ENCODE data around the gene SLC25A44.

SLC25A44 gene

DNA sequence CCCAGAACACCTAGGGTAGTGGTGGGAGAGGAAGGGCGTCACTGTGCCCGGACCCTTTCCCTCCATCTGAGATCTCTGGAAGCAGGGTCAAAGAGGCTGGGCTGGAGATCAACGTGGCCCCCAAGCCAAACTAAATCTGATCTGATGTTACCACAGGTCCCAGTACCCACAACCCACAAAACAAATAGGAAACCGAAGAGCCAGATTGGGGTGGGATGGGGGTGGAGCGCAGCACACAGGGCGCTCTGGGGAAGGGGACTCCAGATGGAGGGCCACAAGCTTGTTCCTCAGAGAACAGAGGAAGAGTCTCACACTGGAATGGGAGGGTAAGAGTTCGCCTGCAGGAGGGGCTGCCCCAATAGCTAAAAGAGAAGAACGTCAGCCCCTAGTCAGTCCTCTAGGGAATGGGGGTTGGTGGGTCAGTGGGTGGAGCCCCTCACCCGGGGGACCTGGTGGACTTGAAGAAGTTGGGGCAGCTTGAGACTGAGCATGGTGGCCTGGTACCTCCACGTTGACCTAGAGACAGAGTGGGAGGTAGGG lies 52.4 kb downstream of the SLC25A44 start:
- H3K27me3 ChIP-seq (ENCODE audit: control insufficient read depth in 2 of 2, insufficient read depth in 2 of 2, low read length in 2 of 2), result peaks cover 18 to 22% of the 10 kb centered on the region in 2 donors
- peaks cover 10 to 15% of the 10 kb centered on the region in 2 donors for H3K4me1 ChIP-seq (ENCODE audit: control insufficient read depth in 2 of 2, insufficient read depth in 2 of 2, low read length in 2 of 2)
- no peaks in the 10 kb centered on the region for H3K9me3 ChIP-seq (ENCODE audit: control insufficient read depth in 2 of 2, low read length in 2 of 2)
- peak overlapping the region; percentile 49 to 50 for H3K4me3 ChIP-seq (ENCODE audit: low read length in 2 of 2)
- H3K27ac ChIP-seq (ENCODE audit: low read depth in 2 of 2, low read length in 2 of 2), result no peak overlapping the region
- H3K36me3 ChIP-seq (ENCODE audit: control insufficient read depth in 2 of 2, insufficient read depth in 2 of 2, low read length in 2 of 2), result peaks cover 14 to 19% of the 10 kb centered on the region in 2 donors
- H3K9ac ChIP-seq (ENCODE audit: low read depth in 1 of 2, low read length in 2 of 2), result no peak overlapping the region

DNA sequence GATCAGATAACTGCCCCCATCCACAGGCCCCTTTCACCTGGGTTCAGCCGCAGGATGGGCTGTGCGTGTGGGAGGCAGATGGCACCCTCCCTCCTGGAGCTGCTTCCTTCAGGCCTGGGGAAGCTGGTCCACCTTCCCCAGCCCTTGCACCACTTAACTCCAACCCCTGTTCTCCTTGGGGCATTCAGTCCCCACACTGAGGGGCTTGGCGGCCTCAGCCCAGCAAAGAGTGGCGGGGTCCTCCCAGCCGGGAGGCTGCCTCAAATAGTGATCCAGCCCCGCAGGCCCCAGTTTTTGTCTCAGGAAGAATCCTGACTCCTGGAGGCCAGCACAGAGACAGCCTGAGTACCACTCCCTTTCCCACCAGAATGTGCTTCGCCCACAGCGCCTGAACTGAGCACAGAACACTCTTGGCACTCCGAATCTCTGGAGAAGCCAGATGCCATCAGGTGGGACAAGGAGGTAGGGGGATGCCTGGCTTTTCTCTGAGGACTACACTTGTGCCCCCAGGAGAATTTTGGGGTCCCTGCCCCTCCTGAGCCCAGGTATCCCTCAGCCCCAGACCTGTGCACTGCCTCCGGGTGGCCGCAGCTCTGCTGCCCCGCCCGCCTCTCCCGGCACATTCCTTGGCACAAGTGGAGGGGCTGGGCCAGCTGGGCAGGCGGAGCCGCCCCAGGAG lies 53.0 kb downstream of the SLC25A44 start:
- Histone ChIP-seq H3K36me3 (ENCODE audit: control insufficient read depth in 2 of 2, insufficient read depth in 2 of 2, low read length in 2 of 2) (peaks cover 20 to 25% of the 10 kb centered on the region in 2 donors), H3K27me3 (ENCODE audit: control insufficient read depth in 2 of 2, insufficient read depth in 2 of 2, low read length in 2 of 2) (peaks cover 18 to 22% of the 10 kb centered on the region in 2 donors), H3K9me3 (ENCODE audit: control insufficient read depth in 2 of 2, low read length in 2 of 2) (no peaks in the 10 kb centered on the region), H3K4me3 (ENCODE audit: low read length in 2 of 2) (no peak overlapping the region), H3K9ac (ENCODE audit: low read depth in 1 of 2, low read length in 2 of 2) (no peak overlapping the region), H3K4me1 (ENCODE audit: control insufficient read depth in 2 of 2, insufficient read depth in 2 of 2, low read length in 2 of 2) (peaks cover 10 to 16% of the 10 kb centered on the region in 2 donors), H3K27ac (ENCODE audit: low read depth in 2 of 2, low read length in 2 of 2) (no peak overlapping the region)

DNA sequence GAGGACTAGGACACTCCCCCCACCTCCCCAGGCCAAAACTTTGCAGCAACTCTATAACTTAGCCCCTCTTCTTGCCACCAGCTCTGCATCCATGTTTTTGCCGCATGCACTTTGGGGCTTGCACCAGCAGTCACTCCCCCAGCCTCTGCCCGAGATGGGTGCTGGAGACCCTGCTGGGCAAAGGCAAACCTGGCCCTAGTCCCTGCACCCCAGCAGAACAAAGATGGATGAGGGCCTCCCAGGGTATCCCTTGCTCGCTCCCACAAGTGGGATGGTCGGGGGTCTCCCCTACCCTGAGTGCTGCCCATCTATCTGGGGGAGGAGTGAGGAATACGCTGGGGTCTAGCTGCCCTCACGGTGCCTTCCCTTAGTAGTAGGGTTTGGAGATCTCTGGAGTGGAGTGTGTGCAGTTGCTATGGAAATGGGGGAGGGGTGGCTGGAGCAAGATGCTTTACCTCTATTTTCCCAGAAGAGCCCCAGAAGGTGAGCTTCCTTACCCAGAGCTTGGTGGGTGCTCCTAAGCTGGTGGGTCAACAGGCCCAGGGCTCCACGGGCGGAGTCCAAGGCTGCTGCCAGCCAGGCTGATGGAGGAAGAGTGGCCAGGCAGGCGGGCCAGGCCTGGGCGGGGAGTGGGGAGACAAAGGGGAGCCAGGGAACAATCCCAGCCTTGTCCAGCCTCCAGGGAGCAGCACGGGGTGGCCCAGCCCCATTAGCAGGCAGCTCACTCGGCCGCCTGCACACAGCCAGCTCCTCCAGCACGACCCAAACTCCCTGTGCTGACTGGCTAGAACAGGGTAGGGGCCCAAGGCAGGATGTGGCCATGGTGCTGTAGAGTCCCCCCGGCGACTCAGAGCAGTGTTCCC lies 53.8 kb downstream of the SLC25A44 start, which contains the start of gene PAQR6:
Gene PAQR6, minus strand, starts transcription at position 597 of the 863 bp plus-strand sequence. CDS start 1,325 bp downstream, outside the sequence.
- no peak within 1 kb of the TSS for H3K27ac ChIP-seq (ENCODE audit: low read depth in 2 of 2, low read length in 2 of 2)
- no peaks in the 10 kb centered on the region for H3K9me3 ChIP-seq (ENCODE audit: control insufficient read depth in 2 of 2, low read length in 2 of 2)
- peaks cover 10 to 16% of the 10 kb centered on the region in 2 donors for H3K4me1 ChIP-seq (ENCODE audit: control insufficient read depth in 2 of 2, insufficient read depth in 2 of 2, low read length in 2 of 2)
- no peak within 1 kb of the TSS for H3K9ac ChIP-seq (ENCODE audit: low read depth in 1 of 2, low read length in 2 of 2)
- no peak within 1 kb of the TSS for H3K4me3 ChIP-seq (ENCODE audit: low read length in 2 of 2)
- H3K27me3 ChIP-seq (ENCODE audit: control insufficient read depth in 2 of 2, insufficient read depth in 2 of 2, low read length in 2 of 2), result peaks cover 18 to 22% of the 10 kb centered on the region in 2 donors
- peaks cover 28 to 33% of the 10 kb centered on the region in 2 donors for H3K36me3 ChIP-seq (ENCODE audit: control insufficient read depth in 2 of 2, insufficient read depth in 2 of 2, low read length in 2 of 2)

DNA sequence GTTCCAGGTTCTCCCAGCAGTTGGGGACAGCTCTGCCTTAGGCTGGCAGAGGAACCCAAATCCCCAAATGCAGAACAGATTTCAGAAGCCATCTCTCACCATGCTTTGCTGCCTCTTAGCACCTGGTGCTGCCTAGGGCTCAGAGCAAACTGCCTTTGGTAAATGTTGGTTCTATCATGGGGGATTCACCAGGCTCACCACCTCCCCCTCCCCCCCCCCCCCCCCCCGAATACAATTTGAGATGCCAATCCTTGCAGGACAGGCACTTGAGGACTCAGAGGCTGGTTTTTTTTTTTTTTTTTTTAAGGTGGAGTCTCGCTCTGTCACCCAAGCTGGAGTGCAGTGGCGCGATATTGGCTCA lies 54.4 kb downstream of the SLC25A44 start:
- H3K27me3 ChIP-seq (ENCODE audit: control insufficient read depth in 2 of 2, insufficient read depth in 2 of 2, low read length in 2 of 2), result peaks cover 18 to 22% of the 10 kb centered on the region in 2 donors
- H3K9ac ChIP-seq (ENCODE audit: low read depth in 1 of 2, low read length in 2 of 2), result no peak overlapping the region
- no peak overlapping the region for H3K27ac ChIP-seq (ENCODE audit: low read depth in 2 of 2, low read length in 2 of 2)
- peaks cover 10 to 16% of the 10 kb centered on the region in 2 donors for H3K4me1 ChIP-seq (ENCODE audit: control insufficient read depth in 2 of 2, insufficient read depth in 2 of 2, low read length in 2 of 2)
- peaks cover 34 to 38% of the 10 kb centered on the region in 2 donors for H3K36me3 ChIP-seq (ENCODE audit: control insufficient read depth in 2 of 2, insufficient read depth in 2 of 2, low read length in 2 of 2)
- no peaks in the 10 kb centered on the region for H3K9me3 ChIP-seq (ENCODE audit: control insufficient read depth in 2 of 2, low read length in 2 of 2)
- H3K4me3 ChIP-seq (ENCODE audit: low read length in 2 of 2), result no peak overlapping the region

DNA sequence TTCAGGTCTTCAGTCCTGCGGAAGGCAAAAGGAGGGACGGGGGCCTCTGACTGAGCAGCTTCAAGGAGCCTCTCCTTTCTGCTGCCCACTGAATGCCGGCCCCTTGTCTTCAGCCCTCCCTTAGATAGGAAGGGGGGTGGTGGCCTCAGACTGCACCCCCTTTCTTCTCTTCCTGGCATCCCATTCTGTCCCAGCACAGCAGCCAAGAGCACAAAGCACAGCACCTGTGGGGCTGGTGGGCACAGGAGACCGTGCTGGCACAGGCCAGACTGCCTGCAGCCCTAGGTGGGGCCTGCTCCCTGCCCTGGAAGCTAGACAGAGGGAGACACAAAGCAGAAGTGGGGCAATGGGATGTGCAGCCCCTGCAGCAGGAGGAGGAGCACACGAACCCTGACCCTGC lies 55.7 kb downstream of the SLC25A44 start:
- peaks cover 14 to 20% of the 10 kb centered on the region in 2 donors for H3K27me3 ChIP-seq (ENCODE audit: control insufficient read depth in 2 of 2, insufficient read depth in 2 of 2, low read length in 2 of 2)
- no peaks in the 10 kb centered on the region for H3K9me3 ChIP-seq (ENCODE audit: control insufficient read depth in 2 of 2, low read length in 2 of 2)
- H3K4me3 ChIP-seq (ENCODE audit: low read length in 2 of 2), result no peak overlapping the region
- peaks cover 10 to 16% of the 10 kb centered on the region in 2 donors for H3K4me1 ChIP-seq (ENCODE audit: control insufficient read depth in 2 of 2, insufficient read depth in 2 of 2, low read length in 2 of 2)
- H3K27ac ChIP-seq (ENCODE audit: low read depth in 2 of 2, low read length in 2 of 2), result no peak overlapping the region
- H3K9ac ChIP-seq (ENCODE audit: low read depth in 1 of 2, low read length in 2 of 2), result no peak overlapping the region
- H3K36me3 ChIP-seq (ENCODE audit: control insufficient read depth in 2 of 2, insufficient read depth in 2 of 2, low read length in 2 of 2), result peaks cover 44 to 49% of the 10 kb centered on the region in 2 donors

DNA sequence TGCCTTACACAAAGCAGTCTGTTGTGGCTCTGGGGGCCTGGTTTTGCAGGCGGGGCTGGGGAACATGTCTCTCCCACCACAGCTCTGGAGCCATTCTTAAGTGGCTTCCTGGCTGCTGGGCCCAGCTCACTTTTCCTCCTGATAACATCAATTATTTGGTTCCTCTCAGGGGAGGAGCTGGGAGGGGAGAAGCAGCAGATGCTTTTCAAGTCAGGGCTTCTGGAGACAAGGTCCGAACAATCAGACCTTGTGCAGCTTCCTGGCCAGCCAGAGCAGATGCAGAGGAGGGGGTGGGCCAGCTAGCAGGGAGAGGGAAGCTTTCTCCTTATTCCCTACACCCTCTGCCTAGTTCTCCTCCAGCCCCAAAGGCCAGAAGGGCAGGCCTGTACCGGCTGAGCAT lies 57.6 kb downstream of the SLC25A44 start:
- Histone ChIP-seq H3K9me3 (ENCODE audit: control insufficient read depth in 2 of 2, low read length in 2 of 2) (no peaks in the 10 kb centered on the region), H3K27me3 (ENCODE audit: control insufficient read depth in 2 of 2, insufficient read depth in 2 of 2, low read length in 2 of 2) (peaks cover 0 to 3% of the 10 kb centered on the region in 2 donors), H3K4me3 (ENCODE audit: low read length in 2 of 2) (no peak overlapping the region), H3K36me3 (ENCODE audit: control insufficient read depth in 2 of 2, insufficient read depth in 2 of 2, low read length in 2 of 2) (peaks cover 51 to 59% of the 10 kb centered on the region in 2 donors), H3K4me1 (ENCODE audit: control insufficient read depth in 2 of 2, insufficient read depth in 2 of 2, low read length in 2 of 2) (peaks cover 0 to 5% of the 10 kb centered on the region in 2 donors), H3K9ac (ENCODE audit: low read depth in 1 of 2, low read length in 2 of 2) (no peak overlapping the region), H3K27ac (ENCODE audit: low read depth in 2 of 2, low read length in 2 of 2) (no peak overlapping the region)

DNA sequence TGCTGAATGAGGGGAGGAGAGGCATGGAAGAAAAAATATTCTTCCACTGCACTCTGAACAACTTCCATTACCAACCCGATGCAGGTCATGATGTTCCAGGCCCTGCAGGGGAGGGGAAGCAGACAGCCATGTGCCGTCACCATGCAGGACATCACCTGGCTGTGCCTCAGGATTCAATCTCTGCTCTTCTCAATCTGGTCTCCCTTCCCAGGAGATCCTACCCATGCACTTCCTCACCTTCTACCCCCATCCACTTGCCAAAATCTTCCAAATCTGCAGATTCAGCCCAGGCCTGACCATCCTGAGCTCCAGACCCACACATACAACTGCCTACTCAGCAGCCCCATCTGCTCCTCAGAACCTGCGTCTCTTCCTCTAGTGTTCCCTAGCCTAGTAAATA lies 59.7 kb downstream of the SLC25A44 start:
- Histone ChIP-seq H3K9me3 (ENCODE audit: control insufficient read depth in 2 of 2, low read length in 2 of 2) (no peaks in the 10 kb centered on the region), H3K4me1 (ENCODE audit: control insufficient read depth in 2 of 2, insufficient read depth in 2 of 2, low read length in 2 of 2) (peaks cover 0 to 5% of the 10 kb centered on the region in 2 donors), H3K4me3 (ENCODE audit: low read length in 2 of 2) (no peak overlapping the region), H3K27me3 (ENCODE audit: control insufficient read depth in 2 of 2, insufficient read depth in 2 of 2, low read length in 2 of 2) (no peaks in the 10 kb centered on the region), H3K36me3 (ENCODE audit: control insufficient read depth in 2 of 2, insufficient read depth in 2 of 2, low read length in 2 of 2) (peaks cover 64 to 75% of the 10 kb centered on the region in 2 donors), H3K27ac (ENCODE audit: low read depth in 2 of 2, low read length in 2 of 2) (no peak overlapping the region), H3K9ac (ENCODE audit: low read depth in 1 of 2, low read length in 2 of 2) (no peak overlapping the region)

DNA sequence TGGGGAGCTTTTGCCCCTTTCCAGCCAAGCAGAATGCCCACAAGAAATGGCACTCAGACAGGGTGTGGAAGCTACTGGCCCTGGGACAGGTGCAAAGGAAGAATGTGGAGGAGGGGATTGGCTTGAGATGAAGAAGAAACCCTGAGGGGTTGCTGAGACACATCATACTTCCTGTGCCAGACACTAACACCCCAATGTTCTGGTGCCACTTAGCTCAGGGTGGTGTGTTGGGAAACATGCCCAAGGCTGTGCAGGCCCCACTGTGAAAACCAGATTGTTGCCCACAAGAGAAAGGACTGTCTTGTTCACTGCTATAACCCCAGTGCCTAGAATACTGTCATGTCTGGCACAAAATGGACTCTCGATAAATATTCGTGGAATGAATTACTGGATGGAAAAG lies 63.8 kb downstream of the SLC25A44 start:
- Histone ChIP-seq H3K9ac (ENCODE audit: low read depth in 1 of 2, low read length in 2 of 2) (no peak overlapping the region), H3K27ac (ENCODE audit: low read depth in 2 of 2, low read length in 2 of 2) (no peak overlapping the region)

DNA sequence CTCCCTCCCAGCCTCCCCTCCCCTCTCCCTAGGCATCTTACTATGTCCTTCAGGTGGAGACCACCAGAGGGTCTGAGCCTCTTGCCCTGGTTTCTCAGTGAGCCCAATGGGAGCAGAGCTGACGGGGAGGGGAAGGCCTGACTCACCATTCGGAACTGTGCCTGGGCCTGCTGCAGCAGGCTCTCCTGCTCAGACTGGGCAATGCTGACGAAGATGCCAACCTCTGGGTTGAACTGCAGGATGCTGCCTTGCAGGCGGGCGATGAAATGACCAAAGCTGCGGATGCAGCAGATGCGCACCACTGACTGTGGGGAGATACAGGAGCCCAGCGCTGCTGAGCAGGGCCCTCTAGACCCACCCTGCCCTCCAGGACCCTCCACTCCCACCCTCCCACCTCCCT lies 65.0 kb downstream of the SLC25A44 start:
- H3K4me3 ChIP-seq (ENCODE audit: low read length in 2 of 2), result no peak overlapping the region
- H3K9ac ChIP-seq (ENCODE audit: low read depth in 1 of 2, low read length in 2 of 2), result no peak overlapping the region
- no peak overlapping the region for H3K27ac ChIP-seq (ENCODE audit: low read depth in 2 of 2, low read length in 2 of 2)
- no peaks in the 10 kb centered on the region for H3K9me3 ChIP-seq (ENCODE audit: control insufficient read depth in 2 of 2, low read length in 2 of 2)
- H3K36me3 ChIP-seq (ENCODE audit: control insufficient read depth in 2 of 2, insufficient read depth in 2 of 2, low read length in 2 of 2), result peaks cover 63 to 76% of the 10 kb centered on the region in 2 donors
- H3K27me3 ChIP-seq (ENCODE audit: control insufficient read depth in 2 of 2, insufficient read depth in 2 of 2, low read length in 2 of 2), result no peaks in the 10 kb centered on the region
- H3K4me1 ChIP-seq (ENCODE audit: control insufficient read depth in 2 of 2, insufficient read depth in 2 of 2, low read length in 2 of 2), result no peaks in the 10 kb centered on the region

More for the DNA sequence above, 63.8 kb downstream of the SLC25A44 start:
- Histone ChIP-seq H3K4me1 (ENCODE audit: control insufficient read depth in 2 of 2, insufficient read depth in 2 of 2, low read length in 2 of 2) (no peaks in the 10 kb centered on the region), H3K27me3 (ENCODE audit: control insufficient read depth in 2 of 2, insufficient read depth in 2 of 2, low read length in 2 of 2) (no peaks in the 10 kb centered on the region), H3K9me3 (ENCODE audit: control insufficient read depth in 2 of 2, low read length in 2 of 2) (no peaks in the 10 kb centered on the region), H3K36me3 (ENCODE audit: control insufficient read depth in 2 of 2, insufficient read depth in 2 of 2, low read length in 2 of 2) (peaks cover 67 to 76% of the 10 kb centered on the region in 2 donors), H3K4me3 (ENCODE audit: low read length in 2 of 2) (no peak overlapping the region)

DNA sequence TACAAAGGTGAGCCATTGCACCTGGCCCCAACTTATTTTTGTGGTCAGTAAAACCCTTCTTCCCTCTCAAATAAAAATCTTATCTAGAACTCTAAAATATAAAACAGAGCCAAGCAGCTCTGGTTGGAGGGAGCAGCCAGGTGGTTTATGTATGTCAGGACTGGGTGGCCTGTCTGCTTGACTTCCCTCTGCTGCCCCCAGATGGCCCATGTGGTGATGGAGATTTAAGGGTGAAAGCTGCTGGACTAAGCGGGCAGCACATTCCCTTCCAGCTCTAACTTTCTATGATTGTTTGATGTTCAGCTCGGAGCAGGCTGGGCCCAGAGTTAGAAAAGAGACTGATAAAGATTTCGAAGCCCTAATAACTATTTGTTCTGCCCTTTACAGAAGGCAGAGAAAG lies 65.9 kb downstream of the SLC25A44 start:
- H3K9me3 ChIP-seq (ENCODE audit: control insufficient read depth in 2 of 2, low read length in 2 of 2), result no peaks in the 10 kb centered on the region
- no peaks in the 10 kb centered on the region for H3K4me1 ChIP-seq (ENCODE audit: control insufficient read depth in 2 of 2, insufficient read depth in 2 of 2, low read length in 2 of 2)
- H3K9ac ChIP-seq (ENCODE audit: low read depth in 1 of 2, low read length in 2 of 2), result no peak overlapping the region
- H3K27me3 ChIP-seq (ENCODE audit: control insufficient read depth in 2 of 2, insufficient read depth in 2 of 2, low read length in 2 of 2), result no peaks in the 10 kb centered on the region
- peaks cover 63 to 76% of the 10 kb centered on the region in 2 donors for H3K36me3 ChIP-seq (ENCODE audit: control insufficient read depth in 2 of 2, insufficient read depth in 2 of 2, low read length in 2 of 2)
- no peak overlapping the region for H3K4me3 ChIP-seq (ENCODE audit: low read length in 2 of 2)
- H3K27ac ChIP-seq (ENCODE audit: low read depth in 2 of 2, low read length in 2 of 2), result no peak overlapping the region
